ENCODE results near the gene TEKTIP1.

TEKTIP1 gene

GRCh38 chr19:3548606-3549005 is 9.6 kb downstream of the TEKTIP1 start:
- Histone ChIP-seq H3K4me2 (ENCODE audit: insufficient read depth, low read length) (no peak overlapping the region), H3K36me3 (ENCODE audit: insufficient read depth, low read length) (peaks cover 47% of the 10 kb centered on the region), H2AFZ (ENCODE audit: low read depth, low read length) (no peak overlapping the region), H3K27ac (ENCODE audit: low read length) (no peak overlapping the region), H3K79me2 (ENCODE audit: insufficient read depth, low read length) (peaks cover 15% of the 10 kb centered on the region), H3K9me3 (ENCODE audit: insufficient read depth, low read length, severe bottlenecking) (no peaks in the 10 kb centered on the region), H3K4me1 (ENCODE audit: insufficient read depth, low read length) (peaks cover 6% of the 10 kb centered on the region), H3K4me3 (ENCODE audit: low read depth in 1 of 2, low read length in 2 of 2) (no peak overlapping the region), H3K27me3 (ENCODE audit: insufficient read depth, low read length, poor library complexity) (no peaks in the 10 kb centered on the region), H4K20me1 (ENCODE audit: insufficient read depth, low read length) (peaks cover 38% of the 10 kb centered on the region), H3K9ac (ENCODE audit: low read depth, low read length) (no peak overlapping the region)
- ATAC-seq (ENCODE audit: insufficient read depth, low read depth) (no peak), DNase-seq (no peak)
- TF ChIP-seq CTCF (IDR thresholded peaks at IDR 0.05; ENCODE audit: borderline replicate concordance, extremely low read depth, low read length, poor library complexity, severe bottlenecking) (no peak), EZH2 (IDR thresholded peaks at IDR 0.05; ENCODE audit: borderline replicate concordance, low read depth, low read length, severe bottlenecking) (no peak)

GRCh38 chr19:3549816-3550215 is 10.8 kb downstream of the TEKTIP1 start:
- ATAC-seq (ENCODE audit: insufficient read depth, low read depth) (no peak), DNase-seq (no peak)
- H4K20me1 ChIP-seq (ENCODE audit: insufficient read depth, low read length): peaks cover 39% of the 10 kb centered on the region
- no peak overlapping the region for H3K4me2 ChIP-seq (ENCODE audit: insufficient read depth, low read length)
- no peak overlapping the region for H3K9ac ChIP-seq (ENCODE audit: low read depth, low read length)
- peaks cover 38% of the 10 kb centered on the region for H3K36me3 ChIP-seq (ENCODE audit: insufficient read depth, low read length)
- no peak overlapping the region for H2AFZ ChIP-seq (ENCODE audit: low read depth, low read length)
- H3K4me3 ChIP-seq (ENCODE audit: low read depth in 1 of 2, low read length in 2 of 2): no peak overlapping the region
- no peaks in the 10 kb centered on the region for H3K27me3 ChIP-seq (ENCODE audit: insufficient read depth, low read length, poor library complexity)
- TF ChIP-seq CTCF (IDR thresholded peaks at IDR 0.05; ENCODE audit: borderline replicate concordance, extremely low read depth, low read length, poor library complexity, severe bottlenecking): no peak
- TF ChIP-seq EZH2 (IDR thresholded peaks at IDR 0.05; ENCODE audit: borderline replicate concordance, low read depth, low read length, severe bottlenecking): no peak
- peaks cover 19% of the 10 kb centered on the region for H3K79me2 ChIP-seq (ENCODE audit: insufficient read depth, low read length)
- H3K4me1 ChIP-seq (ENCODE audit: insufficient read depth, low read length): peaks cover 18% of the 10 kb centered on the region
- H3K27ac ChIP-seq (ENCODE audit: low read length): no peak overlapping the region
- H3K9me3 ChIP-seq (ENCODE audit: insufficient read depth, low read length, severe bottlenecking): no peaks in the 10 kb centered on the region

GRCh38 chr19:3550947-3551791 is 12.2 kb downstream of the TEKTIP1 start:
- no peaks in the 10 kb centered on the region for H3K27me3 ChIP-seq (ENCODE audit: insufficient read depth, low read length, poor library complexity)
- no peak for ATAC-seq (ENCODE audit: insufficient read depth, low read depth)
- DNase-seq: no peak
- no peaks in the 10 kb centered on the region for H3K9me3 ChIP-seq (ENCODE audit: insufficient read depth, low read length, severe bottlenecking)
- no peak for TF ChIP-seq EZH2 (IDR thresholded peaks at IDR 0.05; ENCODE audit: borderline replicate concordance, low read depth, low read length, severe bottlenecking)
- no peak for TF ChIP-seq CTCF (IDR thresholded peaks at IDR 0.05; ENCODE audit: borderline replicate concordance, extremely low read depth, low read length, poor library complexity, severe bottlenecking)
- H3K4me1 ChIP-seq (ENCODE audit: insufficient read depth, low read length): peaks cover 32% of the 10 kb centered on the region
- no peak overlapping the region for H3K9ac ChIP-seq (ENCODE audit: low read depth, low read length)
- no peak overlapping the region for H3K4me3 ChIP-seq (ENCODE audit: low read depth in 1 of 2, low read length in 2 of 2)
- H4K20me1 ChIP-seq (ENCODE audit: insufficient read depth, low read length): peaks cover 32% of the 10 kb centered on the region
- no peak overlapping the region for H3K27ac ChIP-seq (ENCODE audit: low read length)
- peaks cover 30% of the 10 kb centered on the region for H3K79me2 ChIP-seq (ENCODE audit: insufficient read depth, low read length)
- no peak overlapping the region for H2AFZ ChIP-seq (ENCODE audit: low read depth, low read length)
- H3K36me3 ChIP-seq (ENCODE audit: insufficient read depth, low read length): peaks cover 27% of the 10 kb centered on the region
- no peak overlapping the region for H3K4me2 ChIP-seq (ENCODE audit: insufficient read depth, low read length)
